Measurements from ENCODE around the gene MYZAP. TPM values are rescaled to one million over a fixed set of nuclear protein-coding genes. Genes with fewer than 3 reads are reported as not detected.

The MYZAP gene
- total and polyA plus RNA-seq, 10 of the 15 experiments (the other 5 are each of a cell fraction or from before 2014, with no cell fraction given): not detected

DNA sequence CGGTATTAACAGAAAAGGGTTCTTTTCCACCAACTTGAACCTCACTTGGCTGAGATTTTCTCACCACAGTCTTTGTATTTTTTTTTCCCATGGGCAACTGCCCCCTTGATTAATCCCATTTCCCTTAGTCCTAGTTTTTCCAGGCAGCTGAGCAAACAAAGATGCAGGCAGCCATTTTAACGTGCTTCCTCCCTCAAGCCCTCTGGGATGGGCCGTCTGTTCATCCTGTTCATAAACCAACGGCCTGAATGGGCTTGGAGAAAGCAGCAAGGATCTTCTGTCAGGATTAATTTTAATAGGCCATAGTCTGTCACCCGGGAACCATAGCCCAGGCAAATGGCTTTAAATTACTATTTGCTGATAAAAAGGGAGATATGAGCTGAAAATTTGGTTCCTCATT is 104.4 kb downstream of the MYZAP start:
- no peak overlapping the region for H3K4me3 ChIP-seq
- H3K27ac ChIP-seq (ENCODE audit: control insufficient read depth, insufficient read depth): no peak overlapping the region
- ATAC-seq (no peak), FAIRE-seq (no peak), DNase-seq (ENCODE audit: low read depth, low spot score) (no peak)
- H3K9ac ChIP-seq (ENCODE audit: control insufficient read depth, insufficient read depth, low read length): no peak overlapping the region
- intact Hi-C loops (cut with micrococcal nuclease; ENCODE audit: unreplicated experiment): no loop called here
- in situ Hi-C loops (cut with MboI): no loop called here
- H3K4me2 ChIP-seq (ENCODE audit: control insufficient read depth, insufficient read depth): no peak overlapping the region
- H3K79me2 ChIP-seq (ENCODE audit: control insufficient read depth, insufficient read depth, low read length): no peaks in the 10 kb centered on the region
- RAD21 ChIA-PET (ENCODE audit: unreplicated experiment): no interaction called here
- H3K9me3 ChIP-seq (replicated peaks; ENCODE audit: control insufficient read depth, insufficient read depth, low read length): no peaks in the 10 kb centered on the region
- WGBS (ENCODE audit: insufficient coverage, insufficient replicate concordance, low lambda C conversion rate, missing lambda C conversion rate): 40% methylated on average over 5 of the region's 5 CpGs
- H2AFZ ChIP-seq (ENCODE audit: control insufficient read depth, low read depth, low read length): no peak overlapping the region
- no peaks in the 10 kb centered on the region for H3K27me3 ChIP-seq (replicated peaks in 1 of 2; ENCODE audit: control insufficient read depth in 2 of 2, insufficient read depth in 2 of 2, low read length in 1 of 2)
- H4K20me1 ChIP-seq (ENCODE audit: control insufficient read depth, insufficient read depth): no peaks in the 10 kb centered on the region
- SMC1A ChIA-PET (ENCODE audit: uncharacterized antibody, unreplicated experiment): no interaction called here
- no peaks in the 10 kb centered on the region for H3K4me1 ChIP-seq (ENCODE audit: control insufficient read depth, insufficient read depth, low read length)
- no peak for TF ChIP-seq HCFC1 (IDR thresholded peaks at IDR 0.05; ENCODE audit: low read length)
- TF ChIP-seq SREBF2 (IDR thresholded peaks at IDR 0.05; ENCODE audit: low read length): no peak
- TF ChIP-seq ZBED1 (IDR thresholded peaks at IDR 0.05; ENCODE audit: borderline replicate concordance): no peak
- TF ChIP-seq, protein P1, sequence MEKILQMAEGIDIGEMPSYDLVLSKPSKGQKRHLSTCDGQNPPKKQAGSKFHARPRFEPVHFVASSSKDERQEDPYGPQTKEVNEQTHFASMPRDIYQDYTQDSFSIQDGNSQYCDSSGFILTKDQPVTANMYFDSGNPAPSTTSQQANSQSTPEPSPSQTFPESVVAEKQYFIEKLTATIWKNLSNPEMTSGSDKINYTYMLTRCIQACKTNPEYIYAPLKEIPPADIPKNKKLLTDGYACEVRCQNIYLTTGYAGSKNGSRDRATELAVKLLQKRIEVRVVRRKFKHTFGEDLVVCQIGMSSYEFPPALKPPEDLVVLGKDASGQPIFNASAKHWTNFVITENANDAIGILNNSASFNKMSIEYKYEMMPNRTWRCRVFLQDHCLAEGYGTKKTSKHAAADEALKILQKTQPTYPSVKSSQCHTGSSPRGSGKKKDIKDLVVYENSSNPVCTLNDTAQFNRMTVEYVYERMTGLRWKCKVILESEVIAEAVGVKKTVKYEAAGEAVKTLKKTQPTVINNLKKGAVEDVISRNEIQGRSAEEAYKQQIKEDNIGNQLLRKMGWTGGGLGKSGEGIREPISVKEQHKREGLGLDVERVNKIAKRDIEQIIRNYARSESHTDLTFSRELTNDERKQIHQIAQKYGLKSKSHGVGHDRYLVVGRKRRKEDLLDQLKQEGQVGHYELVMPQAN (conservative IDR thresholded peaks at IDR 0.05): no peak
- no peak for TF ChIP-seq STAT3 (IDR thresholded peaks at IDR 0.05; ENCODE audit: low read depth, low read length)
- no peak for TF ChIP-seq JUNB (IDR thresholded peaks at IDR 0.05)
- TF ChIP-seq, protein P2, sequence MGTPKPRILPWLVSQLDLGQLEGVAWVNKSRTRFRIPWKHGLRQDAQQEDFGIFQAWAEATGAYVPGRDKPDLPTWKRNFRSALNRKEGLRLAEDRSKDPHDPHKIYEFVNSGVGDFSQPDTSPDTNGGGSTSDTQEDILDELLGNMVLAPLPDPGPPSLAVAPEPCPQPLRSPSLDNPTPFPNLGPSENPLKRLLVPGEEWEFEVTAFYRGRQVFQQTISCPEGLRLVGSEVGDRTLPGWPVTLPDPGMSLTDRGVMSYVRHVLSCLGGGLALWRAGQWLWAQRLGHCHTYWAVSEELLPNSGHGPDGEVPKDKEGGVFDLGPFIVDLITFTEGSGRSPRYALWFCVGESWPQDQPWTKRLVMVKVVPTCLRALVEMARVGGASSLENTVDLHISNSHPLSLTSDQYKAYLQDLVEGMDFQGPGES (IDR thresholded peaks at IDR 0.05): no peak
- no peak for TF ChIP-seq EED (IDR thresholded peaks at IDR 0.05; ENCODE audit: low read depth)
- no peak for TF ChIP-seq ELK1 (IDR thresholded peaks at IDR 0.05; ENCODE audit: low read depth, low read length)
- TF ChIP-seq, protein P3, sequence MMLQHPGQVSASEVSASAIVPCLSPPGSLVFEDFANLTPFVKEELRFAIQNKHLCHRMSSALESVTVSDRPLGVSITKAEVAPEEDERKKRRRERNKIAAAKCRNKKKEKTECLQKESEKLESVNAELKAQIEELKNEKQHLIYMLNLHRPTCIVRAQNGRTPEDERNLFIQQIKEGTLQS (IDR thresholded peaks at IDR 0.05; ENCODE audit: borderline replicate concordance, extremely low read depth, low read depth, low read length): no peak
- CTCF ChIA-PET: interaction anchor here (1.2 kb wide), 1 partner anchor 164 kb away, joined by 3 read pairs; no protein-coding TSS in a partner anchor
- no peaks in the 10 kb centered on the region for H3K36me3 ChIP-seq (ENCODE audit: control insufficient read depth in 2 of 2, insufficient read depth in 2 of 2, low read length in 1 of 2)
- no TSS peak for BruUV-seq (replicated peaks)
- POLR2A ChIA-PET: no interaction called here

Measured in GM12878 (cell line).